GM12878 (cell line): Measurements from ENCODE around the gene RPL31. TPM values are rescaled to one million over a fixed set of nuclear protein-coding genes. Genes with fewer than 3 reads are reported as not detected.

ENCODE experiments used
- ATAC-seq: fragments of 200-7000 bp; cut with Tn5 transposase; 3 replicates; pipeline ENCODE4 v1.9.1; 2020; ENCODE audit warnings: mild to moderate bottlenecking, moderate library complexity
- BruUV-seq: library from RNA; stranded (reverse); fragments of 400-500 nt; replicated peaks from 2 replicates; lab custom pipeline; 2021; lab: Mats Ljungman, UMichigan
- CTCF ChIA-PET: fragments of 300-600 bp; sonication (Branson Sonifier 250); formaldehyde crosslinking; extraction: SDS; loops from one replicate; lab custom pipeline; 2021; ENCODE audit warnings: inconsistent platforms; lab: Yijun Ruan, JAX
- POLR2A ChIA-PET: fragments of 350-600 bp; formaldehyde crosslinking; extraction: SDS; loops from one replicate; lab custom pipeline; 2021; ENCODE audit warnings: inconsistent platforms; lab: Charles Lee
- RAD21 ChIA-PET: fragments of 300-600 bp; sonication (Branson Sonifier 250); formaldehyde crosslinking; loops from one replicate; lab custom pipeline; 2023; ENCODE audit warnings: antibody characterized with exemption; ENCODE audit not compliant: unreplicated experiment; lab: Charles Lee
- SMC1A ChIA-PET: fragments of 300-600 bp; sonication (Branson Sonifier 250); formaldehyde crosslinking; loops from one replicate; lab custom pipeline; 2023; ENCODE audit not compliant: unreplicated experiment, uncharacterized antibody; lab: Charles Lee
- DNase-seq: peaks from one replicate; pipeline ENCODE4 v3.0.0-alpha.2; 2011; ENCODE audit warnings: low read depth, low spot score
- FAIRE-seq: peaks from 3 replicates; lab custom pipeline; 2011; peaks lifted over from hg19 to GRCh38; lab: Jason Lieb, UNC
- H2AFZ ChIP-seq: 2 replicates; pipeline ENCODE4 v1.6.0; 2011; ENCODE audit warnings: low read depth, low read length, control low read depth; ENCODE audit not compliant: control insufficient read depth
- H3K27ac ChIP-seq: 2 replicates; pipeline ENCODE4 v1.5.1; 2011; ENCODE audit warnings: control low read depth; ENCODE audit not compliant: control insufficient read depth, insufficient read depth
- H3K27me3 ChIP-seq, 2 experiments: replicated peaks in 1 of 2; 2 replicates each; pipeline versions ENCODE4 v1.6.0 to v1.6.1; 2011; ENCODE audit warnings: low read length in 1 of 2; ENCODE audit not compliant: control insufficient read depth in 2 of 2, insufficient read depth in 2 of 2
- H3K36me3 ChIP-seq, 2 experiments: 2 replicates each; pipeline ENCODE4 v1.5.1; 2011; ENCODE audit warnings: low read length in 1 of 2; ENCODE audit not compliant: control insufficient read depth in 2 of 2, insufficient read depth in 2 of 2
- H3K4me1 ChIP-seq: 2 replicates; pipeline ENCODE4 v1.6.1; 2011; ENCODE audit warnings: mild to moderate bottlenecking, low read length, moderate library complexity, mixed read lengths; ENCODE audit not compliant: control insufficient read depth, insufficient read depth
- H3K4me2 ChIP-seq: 2 replicates; pipeline ENCODE4 v1.6.0; 2011; ENCODE audit warnings: control low read depth; ENCODE audit not compliant: control insufficient read depth, insufficient read depth
- H3K4me3 ChIP-seq: fragments of 200-600 bp; sonication (generic); 2 replicates; pipeline ENCODE4 v1.5.1; 2016
- H3K79me2 ChIP-seq: 2 replicates; pipeline ENCODE4 v1.6.0; 2011; ENCODE audit warnings: low read length; ENCODE audit not compliant: control insufficient read depth, insufficient read depth
- H3K9ac ChIP-seq: 2 replicates; pipeline ENCODE4 v1.8.0; 2011; ENCODE audit warnings: low read length, control low read depth, mixed read lengths; ENCODE audit not compliant: control insufficient read depth, insufficient read depth
- H3K9me3 ChIP-seq: replicated peaks from 3 replicates; pipeline ENCODE4 v1.5.1; 2011; ENCODE audit warnings: mild to moderate bottlenecking, low read length; ENCODE audit not compliant: control insufficient read depth, insufficient read depth
- H4K20me1 ChIP-seq: 2 replicates; pipeline ENCODE4 v1.6.0; 2011; ENCODE audit not compliant: control insufficient read depth, insufficient read depth
- HCFC1 ChIP-seq: fragments of 150-350 bp; IDR thresholded peaks from 2 replicates; pipeline ENCODE4 v1.6.1; 2014; ENCODE audit warnings: low read length
- KDM1A ChIP-seq: fragments of 200-600 bp; sonication (generic); IDR thresholded peaks from 2 replicates; pipeline ENCODE4 v1.6.1; 2016; ENCODE audit warnings: borderline replicate concordance
- MEF2A ChIP-seq: IDR thresholded peaks from 2 replicates; pipeline ENCODE4 v1.6.1; 2011; ENCODE audit warnings: low read depth, mild to moderate bottlenecking, low read length, moderate library complexity; ENCODE audit not compliant: insufficient read depth
- MEF2B ChIP-seq: fragments of 450-650 bp; IDR thresholded peaks from 2 replicates; pipeline ENCODE4 v1.6.1; 2018; ENCODE audit warnings: mild to moderate bottlenecking, moderate library complexity; ENCODE audit not compliant: partially characterized antibody, poor library complexity, severe bottlenecking
- NFIC ChIP-seq: IDR thresholded peaks from 2 replicates; pipeline ENCODE4 v1.6.1; 2012; ENCODE audit warnings: low read depth, mild to moderate bottlenecking, inconsistent platforms, low read length, moderate library complexity
- NRF1 ChIP-seq: conservative IDR thresholded peaks from 2 replicates; pipeline ENCODE4 v1.6.1; 2011; ENCODE audit warnings: mild to moderate bottlenecking, low read depth, low read length, improper control_type of control experiment
- RAD51 ChIP-seq: fragments of 450-650 bp; IDR thresholded peaks from 2 replicates; pipeline ENCODE4 v1.6.1; 2016; ENCODE audit warnings: moderate library complexity, mild to moderate bottlenecking, inconsistent platforms
- RELA ChIP-seq: fragments of 450-650 bp; IDR thresholded peaks from 2 replicates; pipeline ENCODE4 v1.8.0; 2014; ENCODE audit warnings: borderline replicate concordance; ENCODE audit not compliant: partially characterized antibody
- TCF12 ChIP-seq: IDR thresholded peaks from 2 replicates; pipeline ENCODE4 v1.6.1; 2011; ENCODE audit warnings: low read depth, mild to moderate bottlenecking, low read length
- ZBED1 ChIP-seq: IDR thresholded peaks from 2 replicates; pipeline ENCODE4 v1.6.1; 2016; ENCODE audit warnings: borderline replicate concordance
- ZNF217 ChIP-seq: fragments of 450-650 bp; IDR thresholded peaks from 2 replicates; pipeline ENCODE4 v1.6.1; 2017; ENCODE audit warnings: antibody characterized with exemption, mild to moderate bottlenecking
- WGBS: methylation state at CpG from one replicate; pipeline ENCODE4 v1.1.6; 2016; ENCODE audit warnings: low lambda C conversion rate; ENCODE audit not compliant: insufficient replicate concordance, insufficient coverage; ENCODE audit errors: missing lambda C conversion rate; 5-methylcytosine and 5-hydroxymethylcytosine counted together
- in situ Hi-C: fragments of 300-500 bp; cut with MboI; formaldehyde crosslinking; loops from 9 replicates; pipeline ENCODE4 v1.14.3; 2018; ENCODE audit warnings: mixed read lengths
- intact Hi-C: fragments of 100-400 bp; cut with micrococcal nuclease; formaldehyde crosslinking; loops from one replicate; pipeline ENCODE4 v1.14.2; 2022; ENCODE audit not compliant: unreplicated experiment
- polyA plus RNA-seq, 11 experiments: library from polyadenylated mRNA; depleted of rRNA in 4 of 11; unstranded in 6 of 11; stranded (reverse) in 5 of 11; fragments of >200 nt; fragmentation: Nextera tagmentation in 4 of 11; fragmentation: Illumina TruSeq in 1 of 11; extraction: Ambion mirVana in 4 of 11; extraction: Trizol in 1 of 11; gene quantifications; 1 replicate in 1 of 11; 2 replicates in 10 of 11; pipeline versions ENCODE4 v1.2.1 to v1.2.3, GENCODE V29; 2011 to 2016; ENCODE audit warnings: inconsistent platforms in 2 of 11, missing spikeins in 2 of 11, low read depth in 1 of 11
- total RNA-seq, 4 experiments: library from RNA; depleted of rRNA in 3 of 4; stranded (reverse); fragments of >200 nt in 3 of 4; fragmentation: Illumina TruSeq in 1 of 4; extraction: Trizol in 1 of 4; gene quantifications; 2 replicates each; pipeline versions ENCODE4 v1.2.1 to v1.2.3, GENCODE V29; 2013 to 2021
- TF ChIP-seq, protein P1 (sequence below): IDR thresholded peaks from 2 replicates; pipeline ENCODE4 v1.6.1; 2011; ENCODE audit warnings: low read depth, low read length, improper control_type of control experiment, borderline replicate concordance
- TF ChIP-seq, protein P2 (sequence below): fragments of 150-350 bp; IDR thresholded peaks from 2 replicates; pipeline ENCODE4 v1.6.1; 2014; ENCODE audit warnings: mild to moderate bottlenecking, low read depth, low read length
- TF ChIP-seq, protein P3 (sequence below): fragments of 450-650 bp; IDR thresholded peaks from 2 replicates; pipeline ENCODE4 v1.6.1; 2016; ENCODE audit warnings: mild to moderate bottlenecking, moderate library complexity, borderline replicate concordance

Gene RPL31
- total and polyA plus RNA-seq, 10 of the 15 experiments (the other 5 are each of a cell fraction or from before 2014, with no cell fraction given), result 1,643 to 8,551 (median 2,208) TPM

DNA sequence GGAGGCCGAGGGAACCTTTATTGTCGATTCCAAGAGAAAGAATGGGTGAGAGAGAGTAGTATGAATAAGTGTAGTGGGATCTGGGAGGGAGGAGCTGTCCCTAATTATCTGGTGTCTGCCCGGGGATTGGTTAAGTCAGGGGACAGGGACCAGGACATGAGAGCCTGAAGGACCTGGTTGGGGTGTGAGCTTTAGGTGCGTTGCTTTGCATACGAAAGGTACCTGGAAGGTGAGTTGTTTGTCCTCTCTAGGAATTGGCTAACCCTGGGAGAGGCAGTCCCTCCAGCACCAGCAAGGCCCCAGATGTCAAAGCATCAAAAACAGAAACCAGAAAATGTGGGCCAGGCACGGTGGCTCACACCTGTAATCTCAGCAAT lies 48.1 kb upstream of the RPL31 start (continued):
- TF ChIP-seq RELA, result no peak
- TF ChIP-seq RAD51, result no peak
- no peak for TF ChIP-seq HCFC1
- TF ChIP-seq, protein P1, sequence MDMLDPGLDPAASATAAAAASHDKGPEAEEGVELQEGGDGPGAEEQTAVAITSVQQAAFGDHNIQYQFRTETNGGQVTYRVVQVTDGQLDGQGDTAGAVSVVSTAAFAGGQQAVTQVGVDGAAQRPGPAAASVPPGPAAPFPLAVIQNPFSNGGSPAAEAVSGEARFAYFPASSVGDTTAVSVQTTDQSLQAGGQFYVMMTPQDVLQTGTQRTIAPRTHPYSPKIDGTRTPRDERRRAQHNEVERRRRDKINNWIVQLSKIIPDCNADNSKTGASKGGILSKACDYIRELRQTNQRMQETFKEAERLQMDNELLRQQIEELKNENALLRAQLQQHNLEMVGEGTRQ, result no peak
- TF ChIP-seq, all 136 proteins: peak for 0

DNA sequence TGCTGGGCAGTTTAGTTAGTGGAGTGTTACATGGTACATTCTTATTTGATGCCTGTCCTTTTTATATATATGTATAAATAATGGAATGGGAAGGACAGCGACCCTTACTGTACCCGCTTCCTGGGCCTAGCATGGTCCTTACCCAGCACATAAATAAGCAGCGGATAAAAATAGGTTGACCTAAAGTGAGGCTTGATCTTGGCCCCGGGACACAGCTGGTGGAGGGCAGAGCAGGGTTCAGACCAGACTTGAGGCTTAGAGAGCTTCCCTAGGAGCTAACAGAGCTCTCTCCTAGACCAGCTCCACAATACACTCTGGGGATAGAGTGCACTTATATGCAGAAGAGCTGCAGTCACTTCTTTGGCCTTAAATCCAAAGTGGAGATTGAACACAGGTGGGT lies 46.9 kb upstream of the RPL31 start:
- Histone ChIP-seq H3K27ac (no peak overlapping the region), H3K27me3 (peaks cover 0 to 3% of the 10 kb centered on the region in 2 experiments; a peak in 1 of 4 replicates), H3K4me2 (no peak overlapping the region), H3K36me3 (no peaks in the 10 kb centered on the region), H3K4me3 (no peak overlapping the region), H3K9ac (no peak overlapping the region), H4K20me1 (no peaks in the 10 kb centered on the region), H3K79me2 (no peaks in the 10 kb centered on the region), H3K9me3 (no peaks in the 10 kb centered on the region), H2AFZ (no peak overlapping the region), H3K4me1 (no peaks in the 10 kb centered on the region; the same call in 1 of the 2 replicates)
- intact Hi-C loops, result no loop called here
- ChIA-PET SMC1A (no interaction called here), RAD21 (no interaction called here), POLR2A (no interaction called here), CTCF (no interaction called here)
- in situ Hi-C loops, result no loop called here
- FAIRE-seq (no peak), DNase-seq (no peak), ATAC-seq (no peak)
- no TSS peak for BruUV-seq
- 71% methylated on average over 4 of the region's 4 CpGs for WGBS
- no peak for TF ChIP-seq MEF2A
- TF ChIP-seq ZNF217, result no peak
- TF ChIP-seq, protein P2, sequence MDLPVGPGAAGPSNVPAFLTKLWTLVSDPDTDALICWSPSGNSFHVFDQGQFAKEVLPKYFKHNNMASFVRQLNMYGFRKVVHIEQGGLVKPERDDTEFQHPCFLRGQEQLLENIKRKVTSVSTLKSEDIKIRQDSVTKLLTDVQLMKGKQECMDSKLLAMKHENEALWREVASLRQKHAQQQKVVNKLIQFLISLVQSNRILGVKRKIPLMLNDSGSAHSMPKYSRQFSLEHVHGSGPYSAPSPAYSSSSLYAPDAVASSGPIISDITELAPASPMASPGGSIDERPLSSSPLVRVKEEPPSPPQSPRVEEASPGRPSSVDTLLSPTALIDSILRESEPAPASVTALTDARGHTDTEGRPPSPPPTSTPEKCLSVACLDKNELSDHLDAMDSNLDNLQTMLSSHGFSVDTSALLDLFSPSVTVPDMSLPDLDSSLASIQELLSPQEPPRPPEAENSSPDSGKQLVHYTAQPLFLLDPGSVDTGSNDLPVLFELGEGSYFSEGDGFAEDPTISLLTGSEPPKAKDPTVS, result no peak
- TF ChIP-seq MEF2B, result no peak
- TF ChIP-seq ZBED1, result no peak
- no peak for TF ChIP-seq NRF1
- TF ChIP-seq TCF12, result no peak
- TF ChIP-seq KDM1A, result no peak
- TF ChIP-seq NFIC, result no peak
- TF ChIP-seq, protein P3, sequence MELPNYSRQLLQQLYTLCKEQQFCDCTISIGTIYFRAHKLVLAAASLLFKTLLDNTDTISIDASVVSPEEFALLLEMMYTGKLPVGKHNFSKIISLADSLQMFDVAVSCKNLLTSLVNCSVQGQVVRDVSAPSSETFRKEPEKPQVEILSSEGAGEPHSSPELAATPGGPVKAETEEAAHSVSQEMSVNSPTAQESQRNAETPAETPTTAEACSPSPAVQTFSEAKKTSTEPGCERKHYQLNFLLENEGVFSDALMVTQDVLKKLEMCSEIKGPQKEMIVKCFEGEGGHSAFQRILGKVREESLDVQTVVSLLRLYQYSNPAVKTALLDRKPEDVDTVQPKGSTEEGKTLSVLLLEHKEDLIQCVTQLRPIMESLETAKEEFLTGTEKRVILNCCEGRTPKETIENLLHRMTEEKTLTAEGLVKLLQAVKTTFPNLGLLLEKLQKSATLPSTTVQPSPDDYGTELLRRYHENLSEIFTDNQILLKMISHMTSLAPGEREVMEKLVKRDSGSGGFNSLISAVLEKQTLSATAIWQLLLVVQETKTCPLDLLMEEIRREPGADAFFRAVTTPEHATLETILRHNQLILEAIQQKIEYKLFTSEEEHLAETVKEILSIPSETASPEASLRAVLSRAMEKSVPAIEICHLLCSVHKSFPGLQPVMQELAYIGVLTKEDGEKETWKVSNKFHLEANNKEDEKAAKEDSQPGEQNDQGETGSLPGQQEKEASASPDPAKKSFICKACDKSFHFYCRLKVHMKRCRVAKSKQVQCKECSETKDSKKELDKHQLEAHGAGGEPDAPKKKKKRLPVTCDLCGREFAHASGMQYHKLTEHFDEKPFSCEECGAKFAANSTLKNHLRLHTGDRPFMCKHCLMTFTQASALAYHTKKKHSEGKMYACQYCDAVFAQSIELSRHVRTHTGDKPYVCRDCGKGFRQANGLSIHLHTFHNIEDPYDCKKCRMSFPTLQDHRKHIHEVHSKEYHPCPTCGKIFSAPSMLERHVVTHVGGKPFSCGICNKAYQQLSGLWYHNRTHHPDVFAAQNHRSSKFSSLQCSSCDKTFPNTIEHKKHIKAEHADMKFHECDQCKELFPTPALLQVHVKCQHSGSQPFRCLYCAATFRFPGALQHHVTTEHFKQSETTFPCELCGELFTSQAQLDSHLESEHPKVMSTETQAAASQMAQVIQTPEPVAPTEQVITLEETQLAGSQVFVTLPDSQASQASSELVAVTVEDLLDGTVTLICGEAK, result no peak
